AG04450 (cell line): Measurements from ENCODE around the gene ZNF506. TPM values are rescaled to one million over a fixed set of nuclear protein-coding genes. Genes with fewer than 3 reads are reported as not detected.
"Not testable (repeated sequence)": the region's sequence is repeated elsewhere in the genome, so short reads cannot be mapped to it uniquely, and the experiment has no call there.

Source experiments
- CTCF ChIA-PET: fragments of 300-600, 350-600 bp; formaldehyde crosslinking; extraction: SDS; loops from one replicate; lab custom pipeline; 2022; ENCODE audit warnings: antibody characterized with exemption, inconsistent platforms; lab: Charles Lee
- POLR2A ChIA-PET: fragments of 350-600 bp; formaldehyde crosslinking; extraction: SDS; loops from one replicate; lab custom pipeline; 2021; ENCODE audit warnings: antibody characterized with exemption, inconsistent platforms; lab: Yijun Ruan, JAX
- DNase-seq: peaks from one replicate; pipeline ENCODE4 v3.0.0-alpha.2; 2011; ENCODE audit warnings: low read depth, low spot score
- H3K27ac ChIP-seq: one replicate; pipeline ENCODE4 v1.5.1; 2012; ENCODE audit warnings: low read depth, low read length, control low read depth
- H3K27me3 ChIP-seq: one replicate; pipeline ENCODE4 v1.6.0; 2012; ENCODE audit warnings: low read length; ENCODE audit not compliant: control insufficient read depth, insufficient read depth
- H3K4me3 ChIP-seq: 2 replicates; pipeline ENCODE4 v1.5.1; 2011; ENCODE audit warnings: mild to moderate bottlenecking, low read depth, low read length, control low read depth
- H3K9me3 ChIP-seq: 2 replicates; pipeline ENCODE4 v1.5.1; 2012; ENCODE audit warnings: low read length; ENCODE audit not compliant: control insufficient read depth, insufficient read depth
- CTCF ChIP-seq: IDR thresholded peaks from 2 replicates; pipeline ENCODE4 v1.5.1; 2011; ENCODE audit warnings: low read depth, low read length, control low read depth, inconsistent platforms
- polyA plus RNA-seq: library from polyadenylated mRNA; depleted of rRNA; stranded (reverse); fragments of >200 nt; gene quantifications from 2 replicates; pipeline ENCODE4 v1.2.3, GENCODE V29; 2011

ZNF506 gene
- polyA plus RNA-seq, 1 experiment, result 14.2 TPM

GRCh38 chr19:19835560-19836038 lies 14.0 kb upstream of the ZNF506 start:
- POLR2A ChIA-PET, result no interaction called here
- no peak for TF ChIP-seq CTCF

GRCh38 chr19:19826875-19827274 lies 5.3 kb upstream of the ZNF506 start:
- CTCF ChIA-PET, result no interaction called here
- H3K9me3 ChIP-seq, result peaks cover 49% of the 10 kb centered on the region
- H3K27me3 ChIP-seq, result no peaks in the 10 kb centered on the region
- no peak for TF ChIP-seq CTCF
- POLR2A ChIA-PET, result no interaction called here
- no peak overlapping the region for H3K27ac ChIP-seq
- DNase-seq, result no peak
- H3K4me3 ChIP-seq, result no peak overlapping the region

More at GRCh38 chr19:19835560-19836038, 14.0 kb upstream of the ZNF506 start:
- H3K4me3 ChIP-seq, result no peak overlapping the region
- no peaks in the 10 kb centered on the region for H3K27me3 ChIP-seq
- no peak overlapping the region for H3K27ac ChIP-seq
- no peak for DNase-seq
- H3K9me3 ChIP-seq, result peaks cover 40% of the 10 kb centered on the region
- CTCF ChIA-PET, result no interaction called here

- no peak overlapping the region for H3K27ac ChIP-seq
- H3K4me3 ChIP-seq, result no peak overlapping the region
- ChIA-PET CTCF (no interaction called here), POLR2A (no interaction called here)
- peaks cover 56% of the 10 kb centered on the region for H3K9me3 ChIP-seq
- no peak for TF ChIP-seq CTCF
- no peaks in the 10 kb centered on the region for H3K27me3 ChIP-seq
- DNase-seq, result no peak
Observed at GRCh38 chr19:19823916-19824315, 2.4 kb upstream of the ZNF506 start.

GRCh38 chr19:19821976-19822375 lies 426 bp upstream of the ZNF506 start:
- CTCF ChIA-PET, H3K27me3 ChIP-seq, DNase-seq: not testable (repeated sequence)
- POLR2A ChIA-PET, result interaction anchor here (0.6 to 2.1 kb wide), 7 partner anchors 44 to 1320 kb away, joined by 3 to 20 read pairs (median 7); partner anchors contain the start of genes ZNF14, ZNF253, ZNF431 and ZNF93
- Histone ChIP-seq H3K9me3 (peaks cover 65% of the 10 kb centered on the region), H3K27ac (peak overlapping the region; percentile 99), H3K4me3 (peak overlapping the region; percentile 82)

- ChIA-PET POLR2A (interaction anchor here (0.7 to 2.1 kb wide), 6 partner anchors 20 to 80 kb away, joined by 3 to 20 read pairs (median 8); partner anchors contain the start of genes ZNF253 and ZNF93), CTCF (interaction anchor here (0.6 kb wide), 1 partner anchor 157 kb away, joined by 6 read pairs; no protein-coding TSS in a partner anchor)
- TF ChIP-seq CTCF, result no peak
Observed at GRCh38 chr19:19820774-19821320, 703 bp downstream of the ZNF506 start.

More at GRCh38 chr19:19820774-19821320, 703 bp downstream of the ZNF506 start:
- H3K9me3 ChIP-seq, result peaks cover 72% of the 10 kb centered on the region
- peak overlapping the region; percentile 82 for H3K4me3 ChIP-seq
- DNase-seq, result no peak
- H3K27me3 ChIP-seq, result no peaks in the 10 kb centered on the region
- H3K27ac ChIP-seq, result peak overlapping the region; percentile 99
